GM12801 (cell line): ENCODE data around the gene PARD6G.

Experiments used
- CTCF ChIP-seq: IDR thresholded peaks from one replicate; pipeline ENCODE4 v1.5.1; 2011; ENCODE audit warnings: control low read depth; ENCODE audit not compliant: insufficient read length; ENCODE audit errors: extremely low read depth

The PARD6G gene

GRCh38 chr18:80188643-80189530 lies 58.4 kb downstream of the PARD6G start:
- TF ChIP-seq CTCF, result no peak

GRCh38 chr18:80187956-80188642 lies 59.2 kb downstream of the PARD6G start:
- TF ChIP-seq CTCF, result no peak

- no peak for TF ChIP-seq CTCF
These were observed 61.8 kb downstream of the PARD6G start for GRCh38 chr18:80185545-80185944.

- TF ChIP-seq CTCF, result no peak
These were observed 63.0 kb downstream of the PARD6G start for GRCh38 chr18:80184243-80184772.

GRCh38 chr18:80183273-80184050 lies 63.9 kb downstream of the PARD6G start:
- TF ChIP-seq CTCF, result no peak

- TF ChIP-seq CTCF, result no peak
These were observed 64.5 kb downstream of the PARD6G start for GRCh38 chr18:80182855-80183254.
